Fibroblast of upper back skin (primary cell): ENCODE results near the gene PITPNC1.
A peak's percentile ranks its signal among the peaks of the same experiment; 100 is the strongest.
"Not testable (repeated sequence)": the region's sequence is repeated elsewhere in the genome, so short reads cannot be mapped to it uniquely, and the experiment has no call there.

Source experiments
- DNase-seq: peaks from one replicate; pipeline ENCODE4 v3.0.0-alpha.2; 2013

The PITPNC1 gene

GRCh38 chr17:67376737-67377487 lies at the start of gene PITPNC1:
TSS of gene PITPNC1 (plus strand) at chr17:67377281.
- DNase-seq, result peak; percentile 88

GRCh38 chr17:67328026-67328425 lies 49.1 kb upstream of the PITPNC1 start:
- no peak for DNase-seq

- DNase-seq, result not testable (repeated sequence)
These were observed 45.5 kb upstream of the PITPNC1 start for GRCh38 chr17:67331381-67332161.

GRCh38 chr17:67332162-67332508 lies 44.9 kb upstream of the PITPNC1 start:
- not testable (repeated sequence) for DNase-seq

- no peak for DNase-seq
These were observed 41.7 kb upstream of the PITPNC1 start for GRCh38 chr17:67335245-67335835.

GRCh38 chr17:67336859-67337258 lies 40.2 kb upstream of the PITPNC1 start:
- no peak for DNase-seq

GRCh38 chr17:67338353-67338752 lies 38.7 kb upstream of the PITPNC1 start:
- not testable (repeated sequence) for DNase-seq

- no peak for DNase-seq
These were observed 33.8 kb upstream of the PITPNC1 start for GRCh38 chr17:67343237-67343636.

- DNase-seq, result no peak
These were observed 29.3 kb upstream of the PITPNC1 start for GRCh38 chr17:67347826-67348225.

- DNase-seq, result no peak
These were observed 27.7 kb upstream of the PITPNC1 start for GRCh38 chr17:67349420-67349819.

GRCh38 chr17:67353161-67353560 lies 23.9 kb upstream of the PITPNC1 start:
- no peak for DNase-seq

- no peak for DNase-seq
These were observed 23.0 kb upstream of the PITPNC1 start for GRCh38 chr17:67353929-67354574.

- no peak for DNase-seq
These were observed 18.5 kb upstream of the PITPNC1 start for GRCh38 chr17:67358612-67359011.

GRCh38 chr17:67359960-67360791 lies 16.9 kb upstream of the PITPNC1 start:
- peak; percentile 33 for DNase-seq

GRCh38 chr17:67360880-67361279 lies 16.2 kb upstream of the PITPNC1 start:
- no peak for DNase-seq

GRCh38 chr17:67362173-67362572 lies 14.9 kb upstream of the PITPNC1 start:
- no peak for DNase-seq

- DNase-seq, result no peak
These were observed 12.0 kb upstream of the PITPNC1 start for GRCh38 chr17:67364847-67365737.

- DNase-seq, result peak; percentile 54
These were observed 11.3 kb upstream of the PITPNC1 start for GRCh38 chr17:67365738-67366192.

GRCh38 chr17:67366193-67367157 lies 10.6 kb upstream of the PITPNC1 start, which contains the start of gene PSMD12:
TSS of gene PSMD12 (minus strand) at chr17:67366577. CDS start at chr17:67366519, 58 bp downstream.
- DNase-seq, result peak; percentile 89

- no peak for DNase-seq
These were observed 7.4 kb upstream of the PITPNC1 start for GRCh38 chr17:67369676-67370075.
